DND-41 (cell line): ENCODE results near the gene SMC1B.

Experiments used
- ATAC-seq: fragments of 200-7000 bp; cut with Tn5 transposase; 3 replicates; pipeline ENCODE4 v1.9.1; 2021; ENCODE audit warnings: low read depth; ENCODE audit not compliant: insufficient read depth
- DNase-seq: peaks from one replicate; pipeline ENCODE4 v3.0.0-alpha.2; 2020
- H2AFZ ChIP-seq: 2 replicates; pipeline ENCODE4 v1.6.0; 2012; ENCODE audit warnings: low read depth, low read length
- H3K27ac ChIP-seq: 2 replicates; pipeline ENCODE4 v1.5.1; 2012; ENCODE audit warnings: low read length, inconsistent platforms
- H3K27me3 ChIP-seq: fragments of 200-600 bp; sonication (generic); 2 replicates; pipeline ENCODE4 v1.6.0; 2012; ENCODE audit warnings: low read length, mild to moderate bottlenecking, inconsistent platforms; ENCODE audit not compliant: insufficient read depth, poor library complexity
- H3K36me3 ChIP-seq: 2 replicates; pipeline ENCODE4 v1.5.1; 2012; ENCODE audit warnings: low read length, inconsistent platforms; ENCODE audit not compliant: insufficient read depth
- H3K4me1 ChIP-seq: 2 replicates; pipeline ENCODE4 v1.5.1; 2012; ENCODE audit warnings: mild to moderate bottlenecking, low read length; ENCODE audit not compliant: insufficient read depth
- H3K4me2 ChIP-seq: 2 replicates; pipeline ENCODE4 v1.6.0; 2012; ENCODE audit warnings: mild to moderate bottlenecking, moderate library complexity, low read length, inconsistent platforms; ENCODE audit not compliant: insufficient read depth
- H3K4me3 ChIP-seq, 2 experiments: fragments of 200-600 bp in 1 of 2; shearing (Covaris generic) in 1 of 2; 2 replicates each; pipeline ENCODE4 v1.5.1; 2012 to 2016; ENCODE audit warnings: inconsistent platforms in 2 of 2, low read length in 2 of 2, mild to moderate bottlenecking in 2 of 2, low read depth in 1 of 2, moderate library complexity in 1 of 2
- H3K79me2 ChIP-seq: 2 replicates; pipeline ENCODE4 v1.6.0; 2012; ENCODE audit warnings: low read length, inconsistent platforms; ENCODE audit not compliant: insufficient read depth
- H3K9ac ChIP-seq: 2 replicates; pipeline ENCODE4 v1.6.0; 2012; ENCODE audit warnings: low read depth, mild to moderate bottlenecking, inconsistent platforms, low read length, moderate library complexity
- H3K9me3 ChIP-seq: 2 replicates; pipeline ENCODE4 v1.5.1; 2012; ENCODE audit warnings: low read length, moderate library complexity, mild to moderate bottlenecking, inconsistent platforms; ENCODE audit not compliant: insufficient read depth, severe bottlenecking
- H4K20me1 ChIP-seq: 2 replicates; pipeline ENCODE4 v1.6.0; 2012; ENCODE audit warnings: low read length; ENCODE audit not compliant: insufficient read depth
- CTCF ChIP-seq: IDR thresholded peaks from 2 replicates; pipeline ENCODE4 v1.5.1; 2012; ENCODE audit warnings: borderline replicate concordance, low read length, moderate library complexity, mild to moderate bottlenecking; ENCODE audit not compliant: poor library complexity, severe bottlenecking; ENCODE audit errors: extremely low read depth
- EZH2 ChIP-seq: IDR thresholded peaks from 3 replicates; pipeline ENCODE4 v1.6.1; 2012; ENCODE audit warnings: borderline replicate concordance, low read depth, mild to moderate bottlenecking, moderate library complexity, low read length, inconsistent platforms; ENCODE audit not compliant: severe bottlenecking

Gene SMC1B

GRCh38 chr22:45334528-45334927, 78.9 kb downstream of the SMC1B start:
- no peak overlapping the region for H3K9ac ChIP-seq
- no peaks in the 10 kb centered on the region for H4K20me1 ChIP-seq
- no peaks in the 10 kb centered on the region for H3K79me2 ChIP-seq
- TF ChIP-seq CTCF = no peak
- no peak for TF ChIP-seq EZH2
- no peak overlapping the region for H2AFZ ChIP-seq
- no peaks in the 10 kb centered on the region for H3K9me3 ChIP-seq
- H3K36me3 ChIP-seq = peaks cover 75% of the 10 kb centered on the region
- DNase-seq = no peak
- ATAC-seq = no peak
- no peak overlapping the region for H3K4me3 ChIP-seq
- H3K4me2 ChIP-seq = no peak overlapping the region
- no peaks in the 10 kb centered on the region for H3K4me1 ChIP-seq
- no peaks in the 10 kb centered on the region for H3K27me3 ChIP-seq
- H3K27ac ChIP-seq = no peak overlapping the region

- no peak for ATAC-seq
- Histone ChIP-seq H3K27me3 (no peaks in the 10 kb centered on the region), H3K4me3 (no peak overlapping the region), H3K4me2 (no peak overlapping the region), H3K79me2 (no peaks in the 10 kb centered on the region), H3K27ac (no peak overlapping the region), H3K9me3 (no peaks in the 10 kb centered on the region), H3K9ac (no peak overlapping the region), H4K20me1 (no peaks in the 10 kb centered on the region), H3K36me3 (peaks cover 75% of the 10 kb centered on the region), H3K4me1 (no peaks in the 10 kb centered on the region), H2AFZ (no peak overlapping the region)
- no peak for DNase-seq
- no peak for TF ChIP-seq CTCF
- TF ChIP-seq EZH2 = no peak
These were observed 79.3 kb downstream of the SMC1B start for GRCh38 chr22:45334068-45334467.

GRCh38 chr22:45332001-45332400, 81.4 kb downstream of the SMC1B start:
- Histone ChIP-seq H3K4me1 (no peaks in the 10 kb centered on the region), H3K79me2 (no peaks in the 10 kb centered on the region), H3K27ac (no peak overlapping the region), H3K27me3 (no peaks in the 10 kb centered on the region), H3K4me3 (no peak overlapping the region), H3K36me3 (peaks cover 79% of the 10 kb centered on the region), H3K4me2 (no peak overlapping the region), H3K9ac (no peak overlapping the region), H2AFZ (no peak overlapping the region), H4K20me1 (0 out of 2 replicates have a peak, but pooled peaks cover 4% of the 10 kb centered on the region), H3K9me3 (no peaks in the 10 kb centered on the region)
- TF ChIP-seq CTCF (no peak), EZH2 (no peak)
- ATAC-seq (no peak), DNase-seq (no peak)

- Histone ChIP-seq H2AFZ (no peak overlapping the region), H3K9me3 (no peaks in the 10 kb centered on the region), H3K4me1 (no peaks in the 10 kb centered on the region), H3K9ac (no peak overlapping the region), H3K79me2 (no peaks in the 10 kb centered on the region), H3K4me3 (no peak overlapping the region), H3K4me2 (no peak overlapping the region), H3K27me3 (no peaks in the 10 kb centered on the region), H3K36me3 (peaks cover 74% of the 10 kb centered on the region), H4K20me1 (0 out of 2 replicates have a peak, but pooled peaks cover 4% of the 10 kb centered on the region), H3K27ac (no peak overlapping the region)
- TF ChIP-seq CTCF (no peak), EZH2 (no peak)
- ATAC-seq (no peak), DNase-seq (no peak)
These were observed 81.9 kb downstream of the SMC1B start for GRCh38 chr22:45331486-45331885.
